HL-60 (cell line): ENCODE data around the gene MRPL2.

Source experiments
- DNase-seq, 2 experiments: peaks; one replicate each; pipeline ENCODE4 v3.0.0-alpha.2; 2010 to 2020; ENCODE audit warnings: low read depth in 1 of 2, low spot score in 1 of 2
- H3K27ac ChIP-seq: fragments of 250-450 bp; sonication (Bioruptor Pico); replicated peaks from 2 replicates; pipeline ENCODE4 v1.5.1; 2020; ENCODE audit warnings: mild to moderate bottlenecking, moderate library complexity
- H3K27me3 ChIP-seq: fragments of 250-450 bp; sonication (Bioruptor Pico); 2 replicates; pipeline ENCODE4 v1.5.1; 2021; ENCODE audit warnings: mild to moderate bottlenecking, moderate library complexity; ENCODE audit not compliant: insufficient read depth, poor library complexity, severe bottlenecking
- H3K4me3 ChIP-seq: replicated peaks from 2 replicates; pipeline ENCODE4 v1.5.1; 2011; ENCODE audit warnings: mild to moderate bottlenecking, control low read depth, low read length; ENCODE audit not compliant: insufficient read depth
- GABPA ChIP-seq: IDR thresholded peaks from 2 replicates; pipeline ENCODE4 v1.6.1; 2012; ENCODE audit warnings: low read depth
- POLR2AphosphoS5 ChIP-seq: IDR thresholded peaks from 2 replicates; pipeline ENCODE4 v1.6.1; 2012; ENCODE audit warnings: low read depth
- SPI1 ChIP-seq: IDR thresholded peaks from 2 replicates; pipeline ENCODE4 v1.6.1; 2012; ENCODE audit warnings: low read depth, mild to moderate bottlenecking, borderline replicate concordance
- TF ChIP-seq, protein P1 (sequence below): IDR thresholded peaks from one replicate; pipeline ENCODE4 v1.5.1; 2011; ENCODE audit warnings: low read length, control low read depth, inconsistent platforms; ENCODE audit not compliant: insufficient read depth
- TF ChIP-seq, protein P2 (sequence below): IDR thresholded peaks from 2 replicates; pipeline ENCODE4 v1.6.1; 2012; ENCODE audit warnings: low read depth; ENCODE audit not compliant: insufficient replicate concordance

MRPL2 gene

GRCh38 chr6:43005844-43006243 lies 53.4 kb downstream of the MRPL2 start:
- TF ChIP-seq POLR2AphosphoS5, result no peak
- TF ChIP-seq, protein P1, sequence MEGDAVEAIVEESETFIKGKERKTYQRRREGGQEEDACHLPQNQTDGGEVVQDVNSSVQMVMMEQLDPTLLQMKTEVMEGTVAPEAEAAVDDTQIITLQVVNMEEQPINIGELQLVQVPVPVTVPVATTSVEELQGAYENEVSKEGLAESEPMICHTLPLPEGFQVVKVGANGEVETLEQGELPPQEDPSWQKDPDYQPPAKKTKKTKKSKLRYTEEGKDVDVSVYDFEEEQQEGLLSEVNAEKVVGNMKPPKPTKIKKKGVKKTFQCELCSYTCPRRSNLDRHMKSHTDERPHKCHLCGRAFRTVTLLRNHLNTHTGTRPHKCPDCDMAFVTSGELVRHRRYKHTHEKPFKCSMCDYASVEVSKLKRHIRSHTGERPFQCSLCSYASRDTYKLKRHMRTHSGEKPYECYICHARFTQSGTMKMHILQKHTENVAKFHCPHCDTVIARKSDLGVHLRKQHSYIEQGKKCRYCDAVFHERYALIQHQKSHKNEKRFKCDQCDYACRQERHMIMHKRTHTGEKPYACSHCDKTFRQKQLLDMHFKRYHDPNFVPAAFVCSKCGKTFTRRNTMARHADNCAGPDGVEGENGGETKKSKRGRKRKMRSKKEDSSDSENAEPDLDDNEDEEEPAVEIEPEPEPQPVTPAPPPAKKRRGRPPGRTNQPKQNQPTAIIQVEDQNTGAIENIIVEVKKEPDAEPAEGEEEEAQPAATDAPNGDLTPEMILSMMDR, result no peak
- TF ChIP-seq SPI1, result no peak
- no peak for TF ChIP-seq GABPA
- TF ChIP-seq, protein P2, sequence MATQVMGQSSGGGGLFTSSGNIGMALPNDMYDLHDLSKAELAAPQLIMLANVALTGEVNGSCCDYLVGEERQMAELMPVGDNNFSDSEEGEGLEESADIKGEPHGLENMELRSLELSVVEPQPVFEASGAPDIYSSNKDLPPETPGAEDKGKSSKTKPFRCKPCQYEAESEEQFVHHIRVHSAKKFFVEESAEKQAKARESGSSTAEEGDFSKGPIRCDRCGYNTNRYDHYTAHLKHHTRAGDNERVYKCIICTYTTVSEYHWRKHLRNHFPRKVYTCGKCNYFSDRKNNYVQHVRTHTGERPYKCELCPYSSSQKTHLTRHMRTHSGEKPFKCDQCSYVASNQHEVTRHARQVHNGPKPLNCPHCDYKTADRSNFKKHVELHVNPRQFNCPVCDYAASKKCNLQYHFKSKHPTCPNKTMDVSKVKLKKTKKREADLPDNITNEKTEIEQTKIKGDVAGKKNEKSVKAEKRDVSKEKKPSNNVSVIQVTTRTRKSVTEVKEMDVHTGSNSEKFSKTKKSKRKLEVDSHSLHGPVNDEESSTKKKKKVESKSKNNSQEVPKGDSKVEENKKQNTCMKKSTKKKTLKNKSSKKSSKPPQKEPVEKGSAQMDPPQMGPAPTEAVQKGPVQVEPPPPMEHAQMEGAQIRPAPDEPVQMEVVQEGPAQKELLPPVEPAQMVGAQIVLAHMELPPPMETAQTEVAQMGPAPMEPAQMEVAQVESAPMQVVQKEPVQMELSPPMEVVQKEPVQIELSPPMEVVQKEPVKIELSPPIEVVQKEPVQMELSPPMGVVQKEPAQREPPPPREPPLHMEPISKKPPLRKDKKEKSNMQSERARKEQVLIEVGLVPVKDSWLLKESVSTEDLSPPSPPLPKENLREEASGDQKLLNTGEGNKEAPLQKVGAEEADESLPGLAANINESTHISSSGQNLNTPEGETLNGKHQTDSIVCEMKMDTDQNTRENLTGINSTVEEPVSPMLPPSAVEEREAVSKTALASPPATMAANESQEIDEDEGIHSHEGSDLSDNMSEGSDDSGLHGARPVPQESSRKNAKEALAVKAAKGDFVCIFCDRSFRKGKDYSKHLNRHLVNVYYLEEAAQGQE, result no peak
- H3K4me3 ChIP-seq, result no peak overlapping the region

More at GRCh38 chr6:43005844-43006243, 53.4 kb downstream of the MRPL2 start:
- no peak for DNase-seq
- Histone ChIP-seq H3K27me3 (no peaks in the 10 kb centered on the region), H3K27ac (no peak overlapping the region)
